HL-60 (cell line): ENCODE data around the gene KMT2E.

Experiments
- DNase-seq, 2 experiments: peaks; one replicate each; pipeline ENCODE4 v3.0.0-alpha.2; 2010 to 2020; ENCODE audit warnings: low read depth in 1 of 2, low spot score in 1 of 2
- H3K27ac ChIP-seq: fragments of 250-450 bp; sonication (Bioruptor Pico); replicated peaks from 2 replicates; pipeline ENCODE4 v1.5.1; 2020; ENCODE audit warnings: mild to moderate bottlenecking, moderate library complexity
- H3K27me3 ChIP-seq: fragments of 250-450 bp; sonication (Bioruptor Pico); 2 replicates; pipeline ENCODE4 v1.5.1; 2021; ENCODE audit warnings: mild to moderate bottlenecking, moderate library complexity; ENCODE audit not compliant: insufficient read depth, poor library complexity, severe bottlenecking
- H3K4me3 ChIP-seq: replicated peaks from 2 replicates; pipeline ENCODE4 v1.5.1; 2011; ENCODE audit warnings: mild to moderate bottlenecking, control low read depth, low read length; ENCODE audit not compliant: insufficient read depth
- CTCF ChIP-seq: IDR thresholded peaks from one replicate; pipeline ENCODE4 v1.5.1; 2011; ENCODE audit warnings: low read length, control low read depth, inconsistent platforms; ENCODE audit not compliant: insufficient read depth
- GABPA ChIP-seq: IDR thresholded peaks from 2 replicates; pipeline ENCODE4 v1.6.1; 2012; ENCODE audit warnings: low read depth
- POLR2AphosphoS5 ChIP-seq: IDR thresholded peaks from 2 replicates; pipeline ENCODE4 v1.6.1; 2012; ENCODE audit warnings: low read depth
- REST ChIP-seq: IDR thresholded peaks from 2 replicates; pipeline ENCODE4 v1.6.1; 2012; ENCODE audit warnings: low read depth; ENCODE audit not compliant: insufficient replicate concordance
- SPI1 ChIP-seq: IDR thresholded peaks from 2 replicates; pipeline ENCODE4 v1.6.1; 2012; ENCODE audit warnings: low read depth, mild to moderate bottlenecking, borderline replicate concordance

KMT2E gene

GRCh38 chr7:104966022-104966421, 48.0 kb upstream of the KMT2E start:
- H3K27ac ChIP-seq = no peak overlapping the region
- TF ChIP-seq SPI1 (no peak), CTCF (no peak), POLR2AphosphoS5 (no peak), GABPA (no peak), REST (no peak)

GRCh38 chr7:104967088-104967487, 46.9 kb upstream of the KMT2E start:
- DNase-seq = no peak
- Histone ChIP-seq H3K4me3 (no peak overlapping the region), H3K27me3 (no peaks in the 10 kb centered on the region), H3K27ac (no peak overlapping the region)
- TF ChIP-seq GABPA (no peak), POLR2AphosphoS5 (no peak), REST (no peak), SPI1 (no peak), CTCF (no peak)

More at GRCh38 chr7:104966022-104966421, 48.0 kb upstream of the KMT2E start:
- Histone ChIP-seq H3K4me3 (no peak overlapping the region), H3K27me3 (no peaks in the 10 kb centered on the region)
- no peak for DNase-seq

- H3K4me3 ChIP-seq = no peak overlapping the region
- TF ChIP-seq SPI1 = no peak
- TF ChIP-seq GABPA = no peak
- no peaks in the 10 kb centered on the region for H3K27me3 ChIP-seq
- no peak for DNase-seq
- no peak overlapping the region for H3K27ac ChIP-seq
Measured at GRCh38 chr7:104967595-104967994, 46.4 kb upstream of the KMT2E start.

- TF ChIP-seq POLR2AphosphoS5 = no peak
- no peak for TF ChIP-seq CTCF
- TF ChIP-seq GABPA = no peak
- TF ChIP-seq SPI1 = no peak
- TF ChIP-seq REST = no peak
- H3K27ac ChIP-seq = no peak overlapping the region
- DNase-seq = no peak
- H3K4me3 ChIP-seq = no peak overlapping the region
- no peaks in the 10 kb centered on the region for H3K27me3 ChIP-seq
Measured at GRCh38 chr7:104968648-104969047, 45.4 kb upstream of the KMT2E start.
